MM.1S (cell line): ENCODE data around the gene TNIK.

Experiments
- DNase-seq: peaks from one replicate; pipeline ENCODE4 v3.0.0-alpha.2; 2015
- H2AFZ ChIP-seq: fragments of 300-600 bp; sonication (generic); 2 replicates; pipeline ENCODE4 v1.6.0; 2016; ENCODE audit warnings: antibody characterized with exemption, low read length
- H3F3A ChIP-seq: fragments of 300-600 bp; sonication (generic); 2 replicates; pipeline ENCODE4 v1.6.1; 2016; ENCODE audit warnings: mild to moderate bottlenecking, antibody characterized with exemption, low read length, moderate library complexity, mixed read lengths; ENCODE audit not compliant: insufficient read depth
- H3K27ac ChIP-seq: fragments of 300-600 bp; sonication (generic); 2 replicates; pipeline ENCODE4 v1.5.1; 2016; ENCODE audit warnings: mild to moderate bottlenecking, low read length
- H3K27me3 ChIP-seq: fragments of 300-600 bp; sonication (generic); replicated peaks from 2 replicates; pipeline ENCODE4 v1.6.0; 2016; ENCODE audit warnings: low read length; ENCODE audit not compliant: insufficient read depth
- H3K36me3 ChIP-seq: fragments of 300-600 bp; sonication (generic); replicated peaks from 2 replicates; pipeline ENCODE4 v1.6.1; 2016; ENCODE audit warnings: mild to moderate bottlenecking, low read length, mixed read lengths; ENCODE audit not compliant: insufficient read depth
- H3K4me1 ChIP-seq: fragments of 300-600 bp; sonication (generic); 2 replicates; pipeline ENCODE4 v1.6.1; 2016; ENCODE audit warnings: low read length, mixed read lengths
- H3K4me2 ChIP-seq: fragments of 300-600 bp; sonication (generic); 2 replicates; pipeline ENCODE4 v1.6.0; 2016; ENCODE audit warnings: low read depth, low read length
- H3K4me3 ChIP-seq: fragments of 300-600 bp; sonication (generic); 2 replicates; pipeline ENCODE4 v1.5.1; 2016; ENCODE audit warnings: low read length, mixed read lengths
- H3K79me2 ChIP-seq: fragments of 300-600 bp; sonication (generic); 2 replicates; pipeline ENCODE4 v1.6.1; 2016; ENCODE audit warnings: mixed run types, low read length, mixed read lengths
- H3K9ac ChIP-seq: fragments of 300-600 bp; sonication (generic); 2 replicates; pipeline ENCODE4 v1.6.1; 2016; ENCODE audit warnings: low read length, mixed read lengths
- H3K9me2 ChIP-seq: fragments of 300-600 bp; sonication (generic); replicated peaks from 2 replicates; pipeline ENCODE4 v1.6.1; 2016; ENCODE audit warnings: mild to moderate bottlenecking, low read length, mixed read lengths; ENCODE audit not compliant: insufficient read depth
- H3K9me3 ChIP-seq: fragments of 300-600 bp; sonication (generic); replicated peaks from 2 replicates; pipeline ENCODE4 v1.6.1; 2016; ENCODE audit warnings: mild to moderate bottlenecking, low read length, mixed read lengths; ENCODE audit not compliant: insufficient read depth
- H4K20me1 ChIP-seq: fragments of 300-600 bp; sonication (generic); 2 replicates; pipeline ENCODE4 v1.6.1; 2016; ENCODE audit warnings: mild to moderate bottlenecking, low read length, moderate library complexity, mixed read lengths; ENCODE audit not compliant: insufficient read depth
- EZH2 ChIP-seq: fragments of 300-600 bp; sonication (generic); optimal IDR thresholded peaks from 2 replicates; pipeline ENCODE3; 2017; ENCODE audit warnings: low read depth, mild to moderate bottlenecking, antibody characterized with exemption, low read length, mixed read lengths
- EZH2phosphoT487 ChIP-seq: fragments of 300-600 bp; sonication (generic); IDR thresholded peaks from 2 replicates; pipeline ENCODE4 v1.6.1; 2018; ENCODE audit warnings: antibody characterized with exemption, low read length
- TF ChIP-seq, protein P1 (sequence below): fragments of 300-600 bp; sonication (generic); IDR thresholded peaks from 2 replicates; pipeline ENCODE4 v1.5.1; 2016; ENCODE audit warnings: antibody characterized with exemption, low read length, mixed read lengths

The TNIK gene

DNA sequence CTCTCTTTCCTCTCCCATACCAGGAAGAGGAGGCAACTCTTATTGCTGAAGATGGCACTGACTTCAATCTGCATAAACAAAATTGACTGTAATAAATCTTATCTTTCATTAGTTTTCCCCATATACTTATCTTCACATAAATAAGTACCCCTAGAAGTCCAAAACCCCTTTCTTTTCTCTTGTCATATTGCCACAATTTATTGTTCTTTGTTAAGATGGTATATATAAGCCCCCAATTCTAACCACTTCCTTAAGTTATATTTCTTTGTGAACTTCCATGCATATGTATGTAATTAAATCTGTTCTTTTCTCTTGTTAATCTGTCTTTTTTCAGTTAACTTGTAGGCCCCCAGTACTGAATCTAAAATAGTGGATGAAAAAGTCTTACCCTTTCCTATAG is 68.8 kb downstream of the TNIK start:
- no peak overlapping the region for H2AFZ ChIP-seq
- H3K4me1 ChIP-seq, result no peaks in the 10 kb centered on the region
- H3K9me2 ChIP-seq, result no peaks in the 10 kb centered on the region
- H4K20me1 ChIP-seq, result no peaks in the 10 kb centered on the region
- TF ChIP-seq EZH2, result no peak
- DNase-seq, result no peak
- H3K9ac ChIP-seq, result no peak overlapping the region
- no peaks in the 10 kb centered on the region for H3K36me3 ChIP-seq
- H3K79me2 ChIP-seq, result no peaks in the 10 kb centered on the region
- H3K4me2 ChIP-seq, result no peak overlapping the region
- no peaks in the 10 kb centered on the region for H3K9me3 ChIP-seq
- no peak overlapping the region for H3K27ac ChIP-seq
- no peak overlapping the region for H3K4me3 ChIP-seq
- no peaks in the 10 kb centered on the region for H3F3A ChIP-seq
- H3K27me3 ChIP-seq, result no peaks in the 10 kb centered on the region

DNA sequence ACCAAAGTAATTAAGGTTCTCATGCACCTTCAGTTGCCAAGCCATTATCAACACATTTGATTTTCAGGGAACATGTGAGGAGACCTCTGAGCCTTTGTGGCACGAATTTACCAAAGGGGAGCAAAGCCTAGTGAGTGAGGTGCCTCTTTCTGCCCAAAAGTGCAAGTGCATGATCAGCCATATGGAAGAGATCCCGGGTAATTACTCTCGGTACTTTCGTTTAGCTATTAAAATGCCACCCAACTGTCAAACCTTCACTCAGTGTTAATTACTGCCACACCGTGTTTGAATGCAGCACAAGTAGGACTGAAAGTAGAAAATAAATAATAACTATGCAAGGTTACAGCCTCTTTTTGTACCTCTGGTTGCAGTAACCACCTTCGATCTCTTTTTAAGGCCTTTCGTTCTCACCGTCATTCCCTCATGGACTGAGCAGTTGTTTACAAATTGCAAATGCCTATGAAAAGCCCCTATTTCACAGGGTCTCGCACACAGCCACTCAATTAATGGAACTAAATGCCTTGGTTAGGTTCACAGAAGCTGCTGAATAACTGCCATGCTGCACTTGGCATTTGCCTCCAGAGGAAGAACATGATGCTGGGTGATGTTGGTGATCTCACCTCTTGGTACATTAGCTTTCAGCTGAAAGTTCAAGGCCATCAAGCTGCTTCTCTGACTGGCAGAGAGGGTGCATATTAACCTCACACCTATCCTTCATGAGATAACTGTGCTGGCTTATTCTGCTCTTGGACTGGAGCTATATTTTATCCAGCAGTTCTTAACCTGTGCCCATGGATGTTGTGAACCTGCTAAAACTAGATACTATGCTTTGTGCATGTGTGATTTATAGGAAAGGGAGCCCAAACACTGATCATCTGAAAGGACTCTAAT is 69.9 kb downstream of the TNIK start:
- Histone ChIP-seq H3K4me1 (no peaks in the 10 kb centered on the region), H4K20me1 (no peaks in the 10 kb centered on the region), H3K9ac (no peak overlapping the region), H3K36me3 (no peaks in the 10 kb centered on the region), H3K27me3 (no peaks in the 10 kb centered on the region), H3K4me3 (no peak overlapping the region), H3K79me2 (no peaks in the 10 kb centered on the region), H3K9me3 (no peaks in the 10 kb centered on the region), H2AFZ (no peak overlapping the region), H3F3A (no peaks in the 10 kb centered on the region), H3K27ac (no peak overlapping the region), H3K4me2 (no peak overlapping the region), H3K9me2 (no peaks in the 10 kb centered on the region)
- TF ChIP-seq EZH2phosphoT487 (no peak), EZH2 (no peak)
- DNase-seq, result no peak

DNA sequence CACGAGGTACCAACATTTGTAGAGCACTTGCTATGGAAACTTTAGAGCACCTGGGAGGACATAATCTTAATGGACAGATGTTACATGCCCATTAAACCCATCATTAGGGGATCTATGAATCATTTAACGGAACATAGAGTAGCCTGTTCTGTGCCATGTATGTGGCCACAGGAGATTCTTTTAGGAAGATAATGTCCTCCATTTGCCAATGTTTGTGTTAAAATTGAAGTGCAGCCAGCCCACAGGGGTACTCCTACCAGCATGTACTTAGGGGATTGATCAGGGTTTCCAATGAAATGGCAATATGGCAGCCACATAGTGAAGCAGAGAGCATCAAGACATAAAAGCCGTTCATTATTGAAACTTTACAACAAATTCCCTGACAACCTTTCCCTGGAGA is 70.7 kb downstream of the TNIK start:
- Histone ChIP-seq H3K9ac (no peak overlapping the region), H4K20me1 (no peaks in the 10 kb centered on the region), H3K27me3 (no peaks in the 10 kb centered on the region), H3K4me2 (no peak overlapping the region), H3K9me3 (no peaks in the 10 kb centered on the region), H2AFZ (no peak overlapping the region), H3F3A (no peaks in the 10 kb centered on the region), H3K4me3 (no peak overlapping the region), H3K79me2 (no peaks in the 10 kb centered on the region), H3K9me2 (no peaks in the 10 kb centered on the region), H3K4me1 (no peaks in the 10 kb centered on the region), H3K27ac (no peak overlapping the region), H3K36me3 (no peaks in the 10 kb centered on the region)
- no peak for DNase-seq
- TF ChIP-seq EZH2phosphoT487 (no peak), EZH2 (no peak)
- TF ChIP-seq, protein P1, sequence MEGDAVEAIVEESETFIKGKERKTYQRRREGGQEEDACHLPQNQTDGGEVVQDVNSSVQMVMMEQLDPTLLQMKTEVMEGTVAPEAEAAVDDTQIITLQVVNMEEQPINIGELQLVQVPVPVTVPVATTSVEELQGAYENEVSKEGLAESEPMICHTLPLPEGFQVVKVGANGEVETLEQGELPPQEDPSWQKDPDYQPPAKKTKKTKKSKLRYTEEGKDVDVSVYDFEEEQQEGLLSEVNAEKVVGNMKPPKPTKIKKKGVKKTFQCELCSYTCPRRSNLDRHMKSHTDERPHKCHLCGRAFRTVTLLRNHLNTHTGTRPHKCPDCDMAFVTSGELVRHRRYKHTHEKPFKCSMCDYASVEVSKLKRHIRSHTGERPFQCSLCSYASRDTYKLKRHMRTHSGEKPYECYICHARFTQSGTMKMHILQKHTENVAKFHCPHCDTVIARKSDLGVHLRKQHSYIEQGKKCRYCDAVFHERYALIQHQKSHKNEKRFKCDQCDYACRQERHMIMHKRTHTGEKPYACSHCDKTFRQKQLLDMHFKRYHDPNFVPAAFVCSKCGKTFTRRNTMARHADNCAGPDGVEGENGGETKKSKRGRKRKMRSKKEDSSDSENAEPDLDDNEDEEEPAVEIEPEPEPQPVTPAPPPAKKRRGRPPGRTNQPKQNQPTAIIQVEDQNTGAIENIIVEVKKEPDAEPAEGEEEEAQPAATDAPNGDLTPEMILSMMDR, result no peak

DNA sequence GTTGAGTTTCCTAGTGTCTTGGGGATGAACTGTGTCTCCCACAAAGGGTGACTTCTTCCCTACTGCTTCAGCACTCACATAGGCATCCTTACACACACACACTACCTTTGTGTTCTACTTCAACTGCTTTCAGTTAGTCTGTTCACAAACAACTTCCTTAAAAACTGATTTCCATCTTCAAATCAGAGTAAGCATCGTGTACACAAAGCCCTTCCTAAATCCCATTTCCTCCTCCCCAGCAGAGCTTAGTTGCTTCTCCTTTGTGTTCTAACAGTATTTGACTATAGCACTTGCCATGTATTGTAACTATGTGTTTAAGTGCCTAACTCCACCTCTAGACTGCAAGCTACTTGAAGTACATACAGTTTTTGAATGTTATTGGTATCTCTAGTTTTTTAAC is 71.7 kb downstream of the TNIK start:
- Histone ChIP-seq H3K79me2 (no peaks in the 10 kb centered on the region), H3K27ac (no peak overlapping the region), H3K4me3 (no peak overlapping the region), H2AFZ (no peak overlapping the region), H3K9me3 (no peaks in the 10 kb centered on the region), H3K4me2 (no peak overlapping the region), H3K4me1 (no peaks in the 10 kb centered on the region), H3K9me2 (no peaks in the 10 kb centered on the region), H3K9ac (no peak overlapping the region), H4K20me1 (no peaks in the 10 kb centered on the region), H3K27me3 (no peaks in the 10 kb centered on the region), H3F3A (no peaks in the 10 kb centered on the region), H3K36me3 (no peaks in the 10 kb centered on the region)
- no peak for DNase-seq
- TF ChIP-seq EZH2 (no peak), EZH2phosphoT487 (no peak)
- TF ChIP-seq, protein P1, result no peak
